Colon (tissue), 2 donors: ENCODE measurements around the gene VHLL.
"Not testable (repeated sequence)": the region's sequence is repeated elsewhere in the genome, so short reads cannot be mapped to it uniquely, and the experiment has no call there.

Experiments used
- FAIRE-seq: peaks from 2 replicates; lab custom pipeline; 2012; peaks lifted over from hg19 to GRCh38; lab: Jason Lieb, UNC
- donor health status: control.
- donor health status: control.

Gene VHLL

GRCh38 chr1:156298852-156299357, at the start of gene VHLL:
TSS of gene VHLL (minus strand) at chr1:156299307. CDS start at chr1:156299189, 118 bp downstream.
- FAIRE-seq, result no peak

GRCh38 chr1:156347331-156347730, 48.2 kb upstream of the VHLL start:
- FAIRE-seq, result no peak

GRCh38 chr1:156346636-156347035, 47.5 kb upstream of the VHLL start:
- FAIRE-seq, result no peak

- FAIRE-seq, result not testable (repeated sequence)
Observed at GRCh38 chr1:156346035-156346434, 46.9 kb upstream of the VHLL start.

- no peak for FAIRE-seq
Observed at GRCh38 chr1:156344409-156344808, 45.3 kb upstream of the VHLL start.

GRCh38 chr1:156342166-156342955, 43.3 kb upstream of the VHLL start:
- FAIRE-seq, result no peak

GRCh38 chr1:156338180-156338976, 39.3 kb upstream of the VHLL start, which contains the start of the genes CCT3 and TSACC:
TSS of gene CCT3 (minus strand) at chr1:156338292. CDS start at chr1:156338184, 108 bp downstream.
TSS of gene TSACC (plus strand) at chr1:156338526. CDS start at chr1:156339758, 1,232 bp downstream.
- FAIRE-seq, result no peak

GRCh38 chr1:156337888-156338179, 38.7 kb upstream of the VHLL start:
- FAIRE-seq, result no peak

- FAIRE-seq, result no peak
Observed at GRCh38 chr1:156337052-156337887, 38.2 kb upstream of the VHLL start.

- FAIRE-seq, result no peak
Observed at GRCh38 chr1:156336242-156336641, 37.1 kb upstream of the VHLL start.

GRCh38 chr1:156323179-156323578, 24.1 kb upstream of the VHLL start:
- not testable (repeated sequence) for FAIRE-seq

- no peak for FAIRE-seq
Observed at GRCh38 chr1:156320560-156320959, 21.5 kb upstream of the VHLL start.

- no peak for FAIRE-seq
Observed at GRCh38 chr1:156319664-156320063, 20.6 kb upstream of the VHLL start.

- no peak for FAIRE-seq
Observed at GRCh38 chr1:156316909-156317308, 17.8 kb upstream of the VHLL start.

- no peak for FAIRE-seq
Observed at GRCh38 chr1:156310962-156311361, 11.9 kb upstream of the VHLL start.

- no peak for FAIRE-seq
Observed at GRCh38 chr1:156308078-156308477, 9.0 kb upstream of the VHLL start.

- no peak for FAIRE-seq
Observed at GRCh38 chr1:156305215-156305614, 6.1 kb upstream of the VHLL start.

- no peak for FAIRE-seq
Observed at GRCh38 chr1:156303241-156303640, 4.1 kb upstream of the VHLL start.

- no peak for FAIRE-seq
Observed at GRCh38 chr1:156295391-156295947, 3.6 kb downstream of the VHLL start, which contains the start of gene GLMP. TSS of gene GLMP (minus strand) at chr1:156295679. CDS start at chr1:156295645, 34 bp downstream.

GRCh38 chr1:156293895-156294294, 5.2 kb downstream of the VHLL start:
- FAIRE-seq, result no peak

GRCh38 chr1:156293098-156293434, 6.0 kb downstream of the VHLL start:
- FAIRE-seq, result no peak
